ENCODE measurements around the gene VILL. TPM values are rescaled to one million over a fixed set of nuclear protein-coding genes. Genes with fewer than 3 reads are reported as not detected.

The VILL gene
- total and polyA plus RNA-seq, 4 donors: 3.9 to 37.1 (median 13.1) TPM

DNA sequence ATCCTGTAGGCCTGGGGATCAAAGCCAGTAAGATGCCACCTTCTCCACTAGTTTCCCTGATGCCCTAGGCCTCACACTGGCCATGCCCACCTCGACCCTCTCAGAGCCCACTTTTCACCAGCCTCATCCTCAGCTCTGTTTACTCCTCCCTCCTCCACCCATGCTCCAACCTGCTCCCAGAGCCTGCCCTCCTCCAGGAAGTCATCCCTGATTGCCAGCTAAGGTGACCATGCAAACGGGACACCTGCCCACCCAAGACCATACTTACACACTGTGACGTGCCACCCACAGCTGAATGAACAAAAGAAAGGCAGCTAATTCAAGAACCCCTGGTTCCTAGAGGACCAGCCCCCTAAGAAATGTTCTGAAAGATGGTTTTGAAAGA, 29.7 kb downstream of the VILL start:
- H3K27me3 ChIP-seq (ENCODE audit: control insufficient read depth in 1 of 2, insufficient read depth in 2 of 2, low read length in 1 of 2): no peaks in the 10 kb centered on the region
- H3K4me3 ChIP-seq (ENCODE audit: low read length in 2 of 2): no peak overlapping the region
- WGBS, 2 donors: 77 to 81% methylated on average over 3 of the region's 3 CpGs
- no peaks in the 10 kb centered on the region for H3K4me1 ChIP-seq (ENCODE audit: control insufficient read depth in 1 of 2, insufficient read depth in 2 of 2, low read length in 2 of 2)
- H3K36me3 ChIP-seq (ENCODE audit: control insufficient read depth in 1 of 2, insufficient read depth in 2 of 2, low read length in 1 of 2): peaks cover 0 to 19% of the 10 kb centered on the region in 2 donors
- ATAC-seq (ENCODE audit: low FRiP score) (no peak), DNase-seq (no peak)
- H3K27ac ChIP-seq (ENCODE audit: low read depth in 1 of 2, low read length in 2 of 2): no peak overlapping the region
- intact Hi-C loops (cut with DNase I): no loop called here
- peaks cover 4% of the 10 kb centered on the region for H3K9me3 ChIP-seq (ENCODE audit: control insufficient read depth, low read length)

DNA sequence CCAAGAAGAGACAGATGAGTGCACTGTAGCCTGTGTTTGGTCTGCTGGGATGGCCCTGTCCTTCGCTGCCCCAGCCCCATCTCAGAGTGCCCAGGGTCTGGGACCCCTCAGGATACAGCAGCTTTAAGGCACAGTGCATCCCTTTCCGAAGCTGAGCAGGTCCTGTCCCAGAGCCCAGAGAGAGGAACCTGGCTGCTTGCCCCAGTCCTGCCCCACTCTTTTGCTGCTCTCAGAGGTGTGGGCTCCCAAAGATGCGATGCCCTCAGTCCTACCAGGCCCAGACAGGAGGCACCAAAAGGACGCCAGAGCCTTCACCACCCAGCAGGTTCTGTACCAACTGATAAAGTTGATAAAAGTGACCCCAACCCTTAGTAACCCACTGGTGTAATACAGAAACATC, 30.6 kb downstream of the VILL start:
- no peaks in the 10 kb centered on the region for H3K27me3 ChIP-seq (ENCODE audit: control insufficient read depth in 1 of 2, insufficient read depth in 2 of 2, low read length in 1 of 2)
- H3K4me1 ChIP-seq (ENCODE audit: control insufficient read depth in 1 of 2, insufficient read depth in 2 of 2, low read length in 2 of 2): no peaks in the 10 kb centered on the region
- no peak overlapping the region for H3K4me3 ChIP-seq (ENCODE audit: low read length in 2 of 2)
- ATAC-seq (ENCODE audit: low FRiP score) (no peak), DNase-seq (peak in 1 of 2 donors; percentile 36)
- peaks cover 0 to 18% of the 10 kb centered on the region in 2 donors for H3K36me3 ChIP-seq (ENCODE audit: control insufficient read depth in 1 of 2, insufficient read depth in 2 of 2, low read length in 1 of 2)
- no peak overlapping the region for H3K27ac ChIP-seq (ENCODE audit: low read depth in 1 of 2, low read length in 2 of 2)
- H3K9me3 ChIP-seq (ENCODE audit: control insufficient read depth, low read length): peaks cover 4% of the 10 kb centered on the region
- WGBS, 2 donors: 81 to 85% methylated on average over 4 of the region's 4 CpGs
- intact Hi-C loops (cut with DNase I): no loop called here

DNA sequence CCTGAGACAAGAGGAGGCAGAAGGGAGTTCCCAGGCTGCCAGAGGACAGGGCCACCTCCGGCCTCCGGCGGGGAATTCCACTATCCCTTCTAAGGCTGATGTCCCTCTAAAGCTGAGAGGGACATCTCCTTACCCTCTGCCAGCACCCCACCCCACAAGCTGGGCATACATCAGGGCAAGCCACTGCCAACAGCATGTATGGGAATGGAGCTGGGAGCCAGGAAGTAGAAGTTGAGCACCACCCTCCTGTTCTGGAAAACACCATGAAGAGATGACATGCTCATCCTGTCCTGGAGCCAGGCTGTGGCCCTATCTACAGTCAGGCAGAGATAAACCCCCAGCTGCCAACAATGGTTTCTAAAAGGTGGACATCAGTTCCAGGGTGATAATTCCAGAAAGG, 31.7 kb downstream of the VILL start:
- no peaks in the 10 kb centered on the region for H3K27me3 ChIP-seq (ENCODE audit: control insufficient read depth in 1 of 2, insufficient read depth in 2 of 2, low read length in 1 of 2)
- peaks cover 0 to 9% of the 10 kb centered on the region in 2 donors for H3K36me3 ChIP-seq (ENCODE audit: control insufficient read depth in 1 of 2, insufficient read depth in 2 of 2, low read length in 1 of 2)
- 64 to 71% methylated on average over 3 of the region's 3 CpGs for WGBS, 2 donors
- intact Hi-C loops (cut with DNase I): no loop called here
- no peaks in the 10 kb centered on the region for H3K9me3 ChIP-seq (ENCODE audit: control insufficient read depth, low read length)
- H3K27ac ChIP-seq (ENCODE audit: low read depth in 1 of 2, low read length in 2 of 2): no peak overlapping the region
- no peaks in the 10 kb centered on the region for H3K4me1 ChIP-seq (ENCODE audit: control insufficient read depth in 1 of 2, insufficient read depth in 2 of 2, low read length in 2 of 2)
- DNase-seq (peak in 1 of 2 donors; percentile 27), ATAC-seq (ENCODE audit: low FRiP score) (no peak)
- no peak overlapping the region for H3K4me3 ChIP-seq (ENCODE audit: low read length in 2 of 2)

DNA sequence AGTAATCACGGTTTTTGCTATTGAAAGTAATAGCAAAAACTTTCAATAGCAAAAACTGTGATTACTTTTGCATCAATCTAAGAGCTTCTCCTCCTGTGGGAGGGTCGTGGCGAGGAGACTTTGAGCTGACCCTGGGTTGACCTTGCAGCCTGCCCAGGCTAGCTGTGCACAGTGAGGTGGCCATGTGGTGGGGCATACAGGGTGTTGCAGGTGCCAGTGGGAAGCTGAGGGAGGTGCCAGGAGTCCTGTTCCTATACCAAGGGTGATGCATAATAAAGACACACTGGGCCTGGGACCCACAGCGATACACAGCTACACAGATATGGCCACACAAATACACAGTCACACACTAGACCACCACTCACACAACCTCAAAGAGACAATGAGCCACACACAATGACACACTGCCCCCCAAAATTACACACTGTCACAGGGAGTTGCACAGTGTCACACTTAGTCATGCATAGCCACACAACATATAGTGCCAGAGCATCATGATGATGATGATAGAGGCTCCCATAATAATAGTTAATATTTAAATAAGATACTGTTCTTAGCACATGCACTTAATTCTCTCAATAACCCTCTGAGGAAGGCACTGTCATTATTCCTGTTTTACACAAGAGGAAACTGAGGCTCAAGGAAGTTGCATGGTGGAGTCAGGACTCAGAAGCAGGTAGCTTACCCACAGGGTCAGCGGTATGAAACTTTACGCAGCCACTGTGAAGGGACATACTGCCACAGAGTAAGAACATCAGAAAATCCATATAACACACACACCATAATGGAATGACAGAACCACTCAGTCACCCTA, 32.5 kb downstream of the VILL start:
- Histone ChIP-seq H3K4me1 (ENCODE audit: control insufficient read depth in 1 of 2, insufficient read depth in 2 of 2, low read length in 2 of 2) (no peaks in the 10 kb centered on the region), H3K9me3 (ENCODE audit: control insufficient read depth, low read length) (no peaks in the 10 kb centered on the region)
- peak in 1 of 2 donors; percentile 42 for DNase-seq

DNA sequence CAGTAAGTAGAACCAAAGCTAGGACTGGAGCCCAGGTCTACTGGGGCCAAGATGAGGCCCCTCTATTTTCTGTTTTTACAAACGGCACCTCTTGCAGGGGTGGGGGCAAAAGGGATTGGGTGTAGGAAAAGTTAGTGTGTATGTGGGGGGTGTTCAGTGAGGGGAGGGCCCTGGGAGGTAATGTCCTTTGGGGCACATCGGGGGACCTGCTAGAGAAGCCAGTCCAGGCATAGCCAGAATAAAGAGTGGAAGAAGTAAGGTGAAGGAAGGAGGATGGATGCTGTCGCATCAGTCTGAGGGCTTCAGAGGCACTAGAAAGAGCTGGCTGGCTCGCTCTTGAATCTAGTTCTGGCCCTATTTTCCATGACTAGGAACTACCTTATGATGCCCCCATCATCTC, 36.3 kb downstream of the VILL start:
- Histone ChIP-seq H3K4me3 (ENCODE audit: low read length in 2 of 2) (no peak overlapping the region), H3K27me3 (ENCODE audit: control insufficient read depth in 1 of 2, insufficient read depth in 2 of 2, low read length in 1 of 2) (no peaks in the 10 kb centered on the region), H3K27ac (ENCODE audit: low read depth in 1 of 2, low read length in 2 of 2) (no peak overlapping the region), H3K9me3 (ENCODE audit: control insufficient read depth, low read length) (no peaks in the 10 kb centered on the region), H3K36me3 (ENCODE audit: control insufficient read depth in 1 of 2, insufficient read depth in 2 of 2, low read length in 1 of 2) (no peaks in the 10 kb centered on the region), H3K4me1 (ENCODE audit: control insufficient read depth in 1 of 2, insufficient read depth in 2 of 2, low read length in 2 of 2) (peaks cover 0 to 1% of the 10 kb centered on the region in 2 donors)
- intact Hi-C loops (cut with DNase I): no loop called here
- DNase-seq: no peak
- WGBS, 2 donors: 76 to 82% methylated on average over 4 of the region's 4 CpGs
- ATAC-seq (ENCODE audit: low FRiP score): no peak

More for the DNA sequence above, 32.5 kb downstream of the VILL start:
- intact Hi-C loops (cut with DNase I): no loop called here
- ATAC-seq (ENCODE audit: low FRiP score): no peak
- Histone ChIP-seq H3K4me3 (ENCODE audit: low read length in 2 of 2) (no peak overlapping the region), H3K36me3 (ENCODE audit: control insufficient read depth in 1 of 2, insufficient read depth in 2 of 2, low read length in 1 of 2) (peaks cover 0 to 6% of the 10 kb centered on the region in 2 donors), H3K27me3 (ENCODE audit: control insufficient read depth in 1 of 2, insufficient read depth in 2 of 2, low read length in 1 of 2) (no peaks in the 10 kb centered on the region), H3K27ac (ENCODE audit: low read depth in 1 of 2, low read length in 2 of 2) (no peak overlapping the region)
- WGBS, 2 donors: 83 to 87% methylated on average over 6 of the region's 6 CpGs

DNA sequence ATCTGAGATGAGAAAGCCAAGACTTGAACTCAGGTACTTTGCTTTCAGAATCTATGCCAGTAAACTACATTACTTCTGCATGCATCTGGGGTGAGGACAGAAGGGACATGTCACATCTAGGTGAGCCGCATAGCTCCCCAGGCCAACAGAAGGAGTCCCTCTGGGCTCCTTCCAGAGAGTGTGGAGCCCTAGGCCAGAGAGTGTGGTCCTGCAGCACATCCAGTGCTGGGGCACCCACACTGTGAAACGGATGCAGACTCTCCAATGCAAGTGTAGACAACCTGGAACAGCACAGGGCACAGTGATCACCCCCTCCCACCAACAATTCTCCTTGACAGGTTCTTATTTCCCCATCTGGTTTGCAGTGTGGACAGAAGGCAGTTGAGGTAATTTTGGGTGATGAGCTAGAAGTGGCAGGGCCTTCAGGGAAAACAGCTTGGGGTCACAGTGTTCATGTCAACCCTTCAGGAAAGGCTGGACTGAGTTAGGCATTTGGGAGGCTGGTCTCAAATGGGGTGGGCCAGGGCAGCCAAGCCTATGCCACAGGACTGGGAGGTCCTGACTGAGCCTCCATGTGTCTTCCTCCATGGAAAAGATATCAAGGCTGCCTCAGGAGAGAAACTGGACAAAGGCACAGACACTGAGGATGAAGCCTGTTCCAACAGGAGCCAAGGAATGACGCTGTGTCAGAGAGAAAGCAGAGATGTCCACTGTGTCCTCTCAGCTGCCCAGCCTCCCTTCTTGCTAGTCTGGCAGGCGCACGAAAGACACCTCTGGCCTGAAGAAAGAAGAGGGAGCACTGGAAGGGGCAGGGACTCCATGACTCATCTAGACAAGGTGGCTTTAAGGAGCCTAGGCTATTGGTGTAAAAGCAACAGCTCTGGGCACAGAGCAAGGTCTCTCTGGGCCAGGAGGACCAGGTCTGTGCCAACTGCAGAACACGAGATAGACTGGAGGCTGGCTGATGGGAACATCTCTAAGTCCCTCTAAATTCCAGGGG, 37.2 kb downstream of the VILL start:
- WGBS, 2 donors: 62 to 63% methylated on average over 6 of the region's 6 CpGs
- intact Hi-C loops (cut with DNase I): no loop called here

DNA sequence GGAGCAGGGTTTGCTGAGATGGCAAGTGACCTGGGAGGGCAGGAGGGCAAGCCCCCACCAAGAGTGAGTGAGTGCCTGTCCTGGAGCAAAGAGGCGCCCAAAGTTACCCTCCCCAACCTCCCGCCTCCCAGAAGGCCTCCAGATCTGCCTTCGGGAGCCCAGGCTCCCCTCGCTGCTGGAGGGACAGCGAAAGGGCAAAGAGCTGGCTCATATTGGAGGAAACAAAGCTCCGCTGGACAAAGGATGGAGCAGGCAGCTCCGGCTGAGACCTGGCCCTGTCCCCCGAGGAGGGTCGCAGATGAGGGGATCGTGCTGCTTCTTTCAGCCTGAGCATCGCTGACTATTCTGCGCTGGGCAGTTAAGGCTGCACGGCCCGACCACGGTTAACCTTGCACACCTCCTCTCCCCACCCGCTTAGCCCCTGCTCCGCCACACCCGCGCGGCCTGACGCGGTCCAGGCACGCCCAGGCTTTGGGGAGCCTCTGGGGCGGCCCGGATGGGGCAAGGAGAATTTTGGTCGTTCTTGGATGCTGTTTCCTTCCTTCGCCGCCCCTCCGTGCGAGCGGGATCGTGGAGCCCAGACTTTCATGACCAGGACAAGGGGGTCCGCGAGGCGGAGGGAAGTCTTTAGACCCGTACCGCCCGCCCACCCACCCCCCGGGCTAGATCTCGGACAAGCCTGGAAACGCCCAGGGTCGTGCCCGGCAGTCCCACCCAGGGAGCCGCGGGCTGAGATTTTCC, 38.2 kb downstream of the VILL start:
- DNase-seq: no peak
- Histone ChIP-seq H3K9me3 (ENCODE audit: control insufficient read depth, low read length) (no peaks in the 10 kb centered on the region), H3K4me3 (ENCODE audit: low read length in 2 of 2) (peak overlapping the region; percentile 61 to 88), H3K36me3 (ENCODE audit: control insufficient read depth in 1 of 2, insufficient read depth in 2 of 2, low read length in 1 of 2) (no peaks in the 10 kb centered on the region), H3K27ac (ENCODE audit: low read depth in 1 of 2, low read length in 2 of 2) (peak overlapping the region; percentile 60 to 67), H3K27me3 (ENCODE audit: control insufficient read depth in 1 of 2, insufficient read depth in 2 of 2, low read length in 1 of 2) (no peaks in the 10 kb centered on the region), H3K4me1 (ENCODE audit: control insufficient read depth in 1 of 2, insufficient read depth in 2 of 2, low read length in 2 of 2) (peaks cover 0 to 1% of the 10 kb centered on the region in 2 donors)
- ATAC-seq (ENCODE audit: low FRiP score): no peak
- intact Hi-C loops (cut with DNase I): no loop called here
- 2 to 6% methylated on average over 43 to 45 of the region's 45 CpGs for WGBS, 2 donors

More for the DNA sequence above, 37.2 kb downstream of the VILL start:
- H3K36me3 ChIP-seq (ENCODE audit: control insufficient read depth in 1 of 2, insufficient read depth in 2 of 2, low read length in 1 of 2): no peaks in the 10 kb centered on the region
- ATAC-seq (ENCODE audit: low FRiP score): no peak
- peak overlapping the region in 1 of 2 donors; percentile 7 for H3K27ac ChIP-seq (ENCODE audit: low read depth in 1 of 2, low read length in 2 of 2)
- no peak for DNase-seq
- H3K27me3 ChIP-seq (ENCODE audit: control insufficient read depth in 1 of 2, insufficient read depth in 2 of 2, low read length in 1 of 2): no peaks in the 10 kb centered on the region
- no peak overlapping the region for H3K4me3 ChIP-seq (ENCODE audit: low read length in 2 of 2)
- peaks cover 0 to 1% of the 10 kb centered on the region in 2 donors for H3K4me1 ChIP-seq (ENCODE audit: control insufficient read depth in 1 of 2, insufficient read depth in 2 of 2, low read length in 2 of 2)
- no peaks in the 10 kb centered on the region for H3K9me3 ChIP-seq (ENCODE audit: control insufficient read depth, low read length)

Measured in aorta (tissue), 5 donors.